Midbrain (tissue), 1 donor: Measurements from ENCODE around the gene DNAI2.
A peak's percentile ranks its signal among the peaks of the same experiment; 100 is the strongest.
"Not testable (repeated sequence)": the region's sequence is repeated elsewhere in the genome, so short reads cannot be mapped to it uniquely, and the experiment has no call there.

ENCODE experiments used
- DNase-seq: peaks from one replicate; lab custom pipeline; 2025; lab: John Stamatoyannopoulos, UW

Gene DNAI2

GRCh38 chr17:74244548-74244947 lies 29.5 kb upstream of the DNAI2 start:
- peak; percentile 80 for DNase-seq

GRCh38 chr17:74245145-74245831 lies 28.7 kb upstream of the DNAI2 start:
- peak; percentile 91 for DNase-seq

GRCh38 chr17:74245871-74246270 lies 28.2 kb upstream of the DNAI2 start:
- no peak for DNase-seq

GRCh38 chr17:74249590-74250270 lies 24.3 kb upstream of the DNAI2 start:
- DNase-seq: no peak

- DNase-seq: no peak
Observed at GRCh38 chr17:74250324-74250995, 23.6 kb upstream of the DNAI2 start.

- no peak for DNase-seq
Observed at GRCh38 chr17:74251051-74251450, 23.0 kb upstream of the DNAI2 start.

GRCh38 chr17:74251569-74251968 lies 22.5 kb upstream of the DNAI2 start:
- DNase-seq: no peak

- DNase-seq: no peak
Observed at GRCh38 chr17:74252211-74252610, 21.8 kb upstream of the DNAI2 start.

GRCh38 chr17:74253036-74253435 lies 21.0 kb upstream of the DNAI2 start:
- DNase-seq: no peak

GRCh38 chr17:74257311-74257710 lies 16.7 kb upstream of the DNAI2 start:
- DNase-seq: no peak

GRCh38 chr17:74259667-74260524 lies 14.1 kb upstream of the DNAI2 start:
- DNase-seq: no peak

GRCh38 chr17:74260525-74260850 lies 13.5 kb upstream of the DNAI2 start:
- no peak for DNase-seq

- no peak for DNase-seq
Observed at GRCh38 chr17:74262601-74263000, 11.4 kb upstream of the DNAI2 start.

- not testable (repeated sequence) for DNase-seq
Observed at GRCh38 chr17:74267054-74267453, 7.0 kb upstream of the DNAI2 start.

- DNase-seq: no peak
Observed at GRCh38 chr17:74267579-74267978, 6.5 kb upstream of the DNAI2 start.

GRCh38 chr17:74267987-74268499 lies 6.0 kb upstream of the DNAI2 start:
- no peak for DNase-seq

- DNase-seq: no peak
Observed at GRCh38 chr17:74268558-74268957, 5.5 kb upstream of the DNAI2 start.

GRCh38 chr17:74270333-74270732 lies 3.7 kb upstream of the DNAI2 start:
- DNase-seq: no peak

- no peak for DNase-seq
Observed at GRCh38 chr17:74271281-74271680, 2.8 kb upstream of the DNAI2 start.

- peak; percentile 87 for DNase-seq
Observed at GRCh38 chr17:74271901-74272561, 2.0 kb upstream of the DNAI2 start.

GRCh38 chr17:74272731-74273201 lies 1.3 kb upstream of the DNAI2 start:
- no peak for DNase-seq
